Kidney epithelial cell (primary cell): ENCODE measurements around the gene GALK1. TPM values are rescaled to one million over a fixed set of nuclear protein-coding genes. Genes with fewer than 3 reads are reported as not detected.
"Not testable (repeated sequence)": the region's sequence is repeated elsewhere in the genome, so short reads cannot be mapped to it uniquely, and the experiment has no call there.

ENCODE experiments used
- DNase-seq: peaks from one replicate; pipeline ENCODE4 v3.0.0-alpha.2; 2010; ENCODE audit warnings: low read depth
- H3K27me3 ChIP-seq: 2 replicates; pipeline ENCODE4 v1.6.0; 2011; ENCODE audit warnings: low read length; ENCODE audit not compliant: control insufficient read depth, insufficient read depth
- H3K36me3 ChIP-seq: 2 replicates; pipeline ENCODE4 v1.5.1; 2011; ENCODE audit warnings: low read length; ENCODE audit not compliant: control insufficient read depth, insufficient read depth
- H3K4me3 ChIP-seq: 2 replicates; pipeline ENCODE4 v1.5.1; 2011; ENCODE audit warnings: low read depth, mild to moderate bottlenecking, control low read depth, low read length
- total RNA-seq: library from RNA; depleted of rRNA; stranded (reverse); fragments of >200 nt; gene quantifications from 2 replicates; pipeline ENCODE4 v1.2.3, GENCODE V29; 2015
- TF ChIP-seq, protein P1 (sequence below): IDR thresholded peaks from 2 replicates; pipeline ENCODE4 v1.5.1; 2011; ENCODE audit warnings: mild to moderate bottlenecking, moderate library complexity, low read length, control low read depth, inconsistent platforms; ENCODE audit not compliant: insufficient read depth, poor library complexity, severe bottlenecking

Gene GALK1
- 18.7 and 21.2 TPM in 2 replicates for total RNA-seq

GRCh38 chr17:75764711-75765421 lies at the start of gene GALK1:
Gene GALK1, minus strand, starts transcription at chr17:75765192. Its CDS starts 56 bp downstream, at chr17:75765136.
- DNase-seq: no peak

DNA sequence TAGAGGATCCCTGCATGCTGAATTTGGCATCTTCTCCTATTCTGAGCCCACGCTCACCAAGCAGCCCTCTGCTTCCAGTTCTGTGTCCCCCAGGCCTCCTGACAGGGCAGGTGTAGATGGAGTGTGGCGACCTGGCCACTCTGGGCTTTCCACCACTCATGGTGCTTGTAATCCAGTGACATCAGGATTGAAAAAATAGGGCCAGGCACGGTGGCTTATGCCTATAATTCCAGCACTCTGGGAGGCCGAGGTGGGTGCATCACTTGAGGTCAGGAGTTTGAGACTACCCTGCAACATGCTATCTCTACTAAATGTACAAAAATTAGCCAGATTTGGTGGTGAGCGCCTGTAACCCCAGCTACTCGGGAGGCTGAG lies 49.0 kb upstream of the GALK1 start:
- DNase-seq: no peak
- no peak overlapping the region for H3K4me3 ChIP-seq
- H3K27me3 ChIP-seq: no peaks in the 10 kb centered on the region
- TF ChIP-seq, protein P1, sequence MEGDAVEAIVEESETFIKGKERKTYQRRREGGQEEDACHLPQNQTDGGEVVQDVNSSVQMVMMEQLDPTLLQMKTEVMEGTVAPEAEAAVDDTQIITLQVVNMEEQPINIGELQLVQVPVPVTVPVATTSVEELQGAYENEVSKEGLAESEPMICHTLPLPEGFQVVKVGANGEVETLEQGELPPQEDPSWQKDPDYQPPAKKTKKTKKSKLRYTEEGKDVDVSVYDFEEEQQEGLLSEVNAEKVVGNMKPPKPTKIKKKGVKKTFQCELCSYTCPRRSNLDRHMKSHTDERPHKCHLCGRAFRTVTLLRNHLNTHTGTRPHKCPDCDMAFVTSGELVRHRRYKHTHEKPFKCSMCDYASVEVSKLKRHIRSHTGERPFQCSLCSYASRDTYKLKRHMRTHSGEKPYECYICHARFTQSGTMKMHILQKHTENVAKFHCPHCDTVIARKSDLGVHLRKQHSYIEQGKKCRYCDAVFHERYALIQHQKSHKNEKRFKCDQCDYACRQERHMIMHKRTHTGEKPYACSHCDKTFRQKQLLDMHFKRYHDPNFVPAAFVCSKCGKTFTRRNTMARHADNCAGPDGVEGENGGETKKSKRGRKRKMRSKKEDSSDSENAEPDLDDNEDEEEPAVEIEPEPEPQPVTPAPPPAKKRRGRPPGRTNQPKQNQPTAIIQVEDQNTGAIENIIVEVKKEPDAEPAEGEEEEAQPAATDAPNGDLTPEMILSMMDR: no peak
- peaks cover 6% of the 10 kb centered on the region for H3K36me3 ChIP-seq

More at GRCh38 chr17:75764711-75765421, at the start of gene GALK1:
- H3K4me3 ChIP-seq: peak within 1 kb of the TSS; percentile 53
- TF ChIP-seq, protein P1: peak; percentile 71
- H3K27me3 ChIP-seq: no peaks in the 10 kb centered on the region
- H3K36me3 ChIP-seq: no peaks in the 10 kb centered on the region

- TF ChIP-seq, protein P1: no peak
- H3K27me3 ChIP-seq: no peaks in the 10 kb centered on the region
- peaks cover 6% of the 10 kb centered on the region for H3K36me3 ChIP-seq
- no peak overlapping the region for H3K4me3 ChIP-seq
- DNase-seq: no peak
These were observed 48.4 kb upstream of the GALK1 start for GRCh38 chr17:75813081-75814020.

- no peak for DNase-seq
- peaks cover 6% of the 10 kb centered on the region for H3K36me3 ChIP-seq
- no peaks in the 10 kb centered on the region for H3K27me3 ChIP-seq
- TF ChIP-seq, protein P1: no peak
- no peak overlapping the region for H3K4me3 ChIP-seq
These were observed 47.4 kb upstream of the GALK1 start for GRCh38 chr17:75812096-75813013.

- H3K4me3 ChIP-seq: no peak overlapping the region
- no peaks in the 10 kb centered on the region for H3K27me3 ChIP-seq
- H3K36me3 ChIP-seq: peaks cover 6% of the 10 kb centered on the region
- DNase-seq: no peak
- TF ChIP-seq, protein P1: no peak
These were observed 46.2 kb upstream of the GALK1 start for GRCh38 chr17:75811174-75811573.

DNA sequence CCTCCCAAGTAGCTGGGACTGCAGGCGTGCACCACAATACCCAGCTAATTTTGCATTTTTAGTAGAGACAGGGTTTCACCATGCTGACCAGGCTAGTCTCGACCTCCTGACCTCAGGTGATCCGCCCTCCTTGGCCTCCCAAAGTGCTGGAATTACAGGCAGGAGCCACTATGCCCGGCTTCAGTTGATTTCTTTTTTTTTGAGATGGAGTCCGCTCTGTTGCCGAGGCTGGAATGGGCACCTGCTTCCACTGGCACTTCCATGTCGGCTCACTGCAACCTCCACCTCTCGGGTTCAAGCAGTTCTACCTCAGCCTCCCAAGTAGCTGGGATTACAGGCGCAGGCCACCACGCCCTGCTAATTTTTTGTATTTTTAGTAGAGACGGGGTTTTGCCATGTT lies 45.8 kb upstream of the GALK1 start:
- DNase-seq, H3K36me3 ChIP-seq, H3K27me3 ChIP-seq, H3K4me3 ChIP-seq: not testable (repeated sequence)
